Kasumi-1 (cell line): Measurements from ENCODE around the gene ABCB1.
"Not testable (repeated sequence)": the region's sequence is repeated elsewhere in the genome, so short reads cannot be mapped to it uniquely, and the experiment has no call there.

Experiments used
- DNase-seq, 2 experiments: peaks; one replicate each; lab custom pipeline; 2025; lab: John Stamatoyannopoulos, UW

The ABCB1 gene

GRCh38 chr7:87575521-87575920, 25.2 kb downstream of the ABCB1 start:
- no peak for DNase-seq

DNA sequence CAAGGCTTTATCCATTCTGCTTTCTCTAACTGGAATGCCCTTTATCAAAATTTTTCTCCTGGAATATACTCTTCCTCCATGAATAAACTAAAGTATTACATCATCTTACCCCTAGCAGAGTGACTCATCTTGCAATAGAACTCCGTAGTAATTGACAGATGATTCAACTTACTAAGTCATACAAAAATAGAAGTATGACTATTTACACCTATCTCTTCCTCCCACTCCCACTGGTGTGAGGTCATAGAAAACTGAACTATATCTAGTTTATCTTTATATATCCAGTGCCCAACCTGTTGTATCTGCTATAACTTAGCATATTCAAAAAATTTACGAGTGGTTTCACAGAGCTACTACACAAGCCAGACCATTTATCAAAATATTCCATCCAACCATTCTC, 26.1 kb downstream of the ABCB1 start:
- DNase-seq: peak in 1 of 2 experiments; percentile 6

- DNase-seq: not testable (repeated sequence)
These were observed 28.2 kb downstream of the ABCB1 start for GRCh38 chr7:87572513-87572912.

DNA sequence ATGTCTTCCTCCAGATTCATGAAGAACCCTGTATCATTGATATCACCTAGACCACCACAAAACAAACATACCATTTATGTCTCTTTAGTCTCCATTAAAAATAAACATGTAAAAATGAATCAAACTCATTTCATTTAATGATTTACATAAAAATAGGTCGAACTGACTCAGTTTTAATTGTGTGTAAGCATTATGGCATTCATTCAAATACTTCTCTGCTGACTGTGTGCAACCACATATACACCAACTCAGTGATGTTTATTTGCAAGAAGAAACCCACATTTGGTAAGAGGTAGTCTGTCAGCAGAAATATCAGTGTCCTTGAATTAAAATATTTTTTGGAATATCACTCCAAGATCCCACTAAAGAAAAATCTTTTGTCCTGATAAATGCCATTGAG, 30.5 kb downstream of the ABCB1 start:
- no peak for DNase-seq

DNA sequence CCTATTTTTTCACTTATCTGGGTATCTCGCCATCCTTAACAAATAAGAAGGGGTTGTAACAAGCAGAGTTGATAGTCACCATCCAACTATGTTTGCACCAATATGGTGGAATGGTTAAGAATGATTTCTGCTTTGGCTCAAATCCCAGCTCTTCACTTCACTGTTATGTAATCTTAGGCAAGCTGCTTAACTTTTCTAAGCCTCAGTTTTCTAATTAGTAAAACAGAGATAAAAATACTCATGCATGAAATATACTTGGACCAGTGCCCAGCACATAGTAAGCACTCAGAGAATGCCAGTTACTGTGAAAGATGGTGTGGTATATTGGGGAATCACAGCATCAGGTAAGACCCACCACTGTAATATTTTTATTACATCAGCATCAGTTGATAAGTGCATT, 33.6 kb downstream of the ABCB1 start:
- DNase-seq: no peak

DNA sequence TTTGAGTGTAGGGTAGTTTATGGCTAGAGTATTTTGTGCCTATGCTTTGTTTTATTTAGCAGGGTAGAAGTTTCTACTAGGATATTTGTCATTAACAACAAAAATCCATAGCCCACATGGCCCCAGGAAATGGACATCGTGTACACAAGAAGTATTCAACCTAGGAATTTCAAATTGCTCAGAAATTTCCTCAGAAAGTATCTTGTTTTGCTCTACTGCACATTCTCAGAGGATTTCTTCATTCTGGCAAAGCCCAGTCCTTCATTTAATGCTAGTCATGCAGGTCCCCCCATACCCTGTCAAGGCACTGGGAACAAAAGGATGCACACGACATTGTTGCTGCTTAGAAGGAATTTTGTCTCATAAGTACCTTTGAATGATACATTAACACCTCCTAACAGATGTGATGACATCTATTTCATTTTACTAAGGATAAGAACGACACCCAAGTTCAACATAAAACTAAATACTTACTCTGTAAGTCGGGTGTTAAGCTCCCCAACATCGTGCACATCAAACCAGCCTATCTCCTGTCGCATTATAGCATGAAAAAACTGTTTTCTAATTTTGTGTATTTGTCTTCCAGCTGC, 34.3 kb downstream of the ABCB1 start:
- no peak for DNase-seq

- DNase-seq: no peak
These were observed 34.8 kb downstream of the ABCB1 start for GRCh38 chr7:87565877-87566276.

DNA sequence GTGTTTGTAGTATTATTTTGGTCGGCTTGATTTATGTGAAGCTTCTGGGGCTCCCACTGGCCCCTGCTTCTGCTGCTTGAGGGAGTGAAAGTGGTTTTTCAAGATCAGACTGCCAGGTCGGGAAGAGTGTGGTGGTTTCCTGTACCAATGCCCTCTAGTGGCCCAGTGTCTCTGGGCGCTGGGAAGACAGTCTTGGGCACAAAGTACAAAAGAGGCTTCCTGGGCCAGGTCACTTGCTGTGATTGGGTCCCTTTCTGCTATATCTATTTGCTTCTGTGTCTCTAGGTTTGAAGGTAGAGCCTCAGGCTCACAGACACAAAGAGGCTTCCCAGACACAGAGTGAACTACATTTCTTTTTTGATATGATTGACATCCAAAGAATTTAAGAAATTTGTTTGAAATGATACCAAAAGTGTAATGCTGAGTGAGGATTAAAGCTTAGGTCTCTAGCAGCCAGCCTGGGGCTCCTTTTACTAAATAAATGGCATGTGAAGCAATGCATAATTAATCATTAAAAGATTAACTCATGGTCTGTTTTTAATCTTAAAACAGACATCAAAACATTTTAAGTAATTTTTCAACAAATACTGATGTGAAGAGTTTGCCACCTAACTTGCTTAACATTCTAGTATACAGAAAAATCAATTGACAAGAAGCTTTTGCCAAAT, 36.3 kb downstream of the ABCB1 start:
- peak; percentile 37 to 65 for DNase-seq

DNA sequence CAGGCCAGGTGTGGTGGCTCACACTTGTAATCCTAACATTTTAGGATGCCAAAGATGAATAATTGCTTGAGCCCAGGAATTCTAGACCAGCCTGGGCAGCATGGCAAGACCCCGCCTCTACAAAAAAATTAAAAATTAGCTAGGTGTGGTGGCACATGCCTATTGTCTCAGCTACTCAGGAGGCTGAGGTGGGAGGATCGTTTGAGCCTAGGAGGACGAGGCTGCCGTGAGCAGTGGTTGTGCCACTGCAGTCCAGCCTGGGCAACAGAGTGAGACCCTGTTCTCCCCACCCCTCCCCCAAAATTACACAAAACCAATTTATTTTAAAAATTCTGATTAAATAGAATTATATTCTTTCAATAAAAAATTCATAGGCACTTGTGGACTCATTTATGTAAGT, 39.0 kb downstream of the ABCB1 start:
- DNase-seq: no peak

DNA sequence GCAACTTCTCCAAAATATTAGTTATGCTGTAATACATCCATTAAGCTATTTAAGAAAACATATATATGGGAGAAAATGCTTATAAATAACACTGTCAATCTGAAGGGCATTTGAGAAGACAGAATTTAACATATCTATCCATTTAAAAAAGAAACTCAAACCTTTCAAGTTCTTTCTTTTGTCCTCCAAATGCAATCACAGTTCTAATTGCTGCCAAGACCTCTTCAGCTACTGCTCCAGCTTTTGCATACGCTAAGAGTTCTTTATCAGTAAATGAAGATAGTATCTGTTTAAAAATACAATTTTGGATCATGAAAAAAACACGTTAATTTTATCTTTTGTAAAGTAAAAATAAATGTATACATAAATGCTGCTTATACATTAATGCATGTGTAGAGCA, 39.6 kb downstream of the ABCB1 start:
- no peak for DNase-seq

- DNase-seq: no peak
These were observed 48.3 kb downstream of the ABCB1 start for GRCh38 chr7:87552351-87552900.

DNA sequence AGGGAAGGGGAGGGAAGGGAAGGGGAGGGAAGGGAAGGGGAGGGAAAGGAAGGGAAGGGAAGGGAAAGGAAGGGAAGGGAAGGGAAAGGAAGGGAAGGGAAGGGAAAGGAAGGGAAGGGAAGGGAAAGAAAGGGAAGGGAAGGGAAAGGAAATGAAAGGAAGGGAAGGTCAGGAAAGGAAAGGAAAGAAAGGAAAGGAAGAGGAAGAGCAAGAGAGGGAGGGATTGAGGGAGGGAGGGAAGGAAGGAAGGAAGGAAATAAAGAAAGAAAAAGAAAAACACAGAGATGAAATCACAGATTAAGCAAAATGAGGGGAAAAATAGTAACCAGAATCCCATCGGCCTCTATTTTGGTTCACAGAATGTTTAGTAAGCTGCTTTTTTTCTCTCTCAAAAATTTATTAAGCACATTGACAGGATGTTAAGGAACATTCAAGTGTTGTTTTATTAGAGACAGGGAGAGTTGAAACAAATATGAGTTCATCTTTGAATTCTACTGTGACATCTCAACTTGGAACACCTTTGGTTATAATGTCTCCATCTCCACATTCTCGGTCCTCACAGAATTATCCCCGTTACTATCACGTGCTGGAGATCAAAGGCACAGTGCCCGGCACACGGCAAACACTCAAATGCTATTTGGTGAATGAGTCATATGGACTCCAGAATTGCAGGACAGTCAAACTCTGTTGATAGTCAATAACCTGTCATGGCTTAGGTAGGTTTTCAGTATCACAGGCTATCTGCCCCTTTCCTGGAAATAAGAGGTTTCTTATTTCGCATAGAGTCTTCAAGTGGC, 52.4 kb downstream of the ABCB1 start:
- no peak for DNase-seq

DNA sequence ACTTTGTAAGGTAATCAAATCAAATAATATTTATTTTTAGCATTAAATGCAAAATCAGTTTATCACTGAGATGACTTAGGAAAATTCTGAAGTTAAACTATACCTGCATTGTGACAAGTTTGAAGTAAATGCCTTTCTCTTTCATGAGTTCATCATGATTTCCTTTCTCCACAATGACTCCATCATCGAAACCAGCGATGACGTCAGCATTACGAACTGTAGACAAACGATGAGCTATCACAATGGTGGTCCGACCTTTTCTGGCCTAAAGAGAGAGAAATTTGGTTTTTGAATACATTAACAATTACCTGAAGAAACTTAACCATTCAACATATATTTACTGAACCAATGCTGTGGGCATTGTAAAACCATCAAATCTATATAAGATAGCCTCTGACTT, 54.9 kb downstream of the ABCB1 start:
- DNase-seq: no peak

- DNase-seq: no peak
These were observed 57.1 kb downstream of the ABCB1 start for GRCh38 chr7:87543623-87544022.

- DNase-seq: no peak
These were observed 59.0 kb downstream of the ABCB1 start for GRCh38 chr7:87541648-87542047.

GRCh38 chr7:87538052-87538451, 62.6 kb downstream of the ABCB1 start:
- DNase-seq: no peak

GRCh38 chr7:87534072-87534471, 66.6 kb downstream of the ABCB1 start:
- no peak for DNase-seq

- DNase-seq: no peak
These were observed 70.6 kb downstream of the ABCB1 start for GRCh38 chr7:87530126-87530525.

GRCh38 chr7:87528730-87529129, 72.0 kb downstream of the ABCB1 start:
- DNase-seq: no peak

- DNase-seq: no peak
These were observed 81.9 kb downstream of the ABCB1 start for GRCh38 chr7:87518735-87519134.

- no peak for DNase-seq
These were observed 82.8 kb downstream of the ABCB1 start for GRCh38 chr7:87517891-87518290.

DNA sequence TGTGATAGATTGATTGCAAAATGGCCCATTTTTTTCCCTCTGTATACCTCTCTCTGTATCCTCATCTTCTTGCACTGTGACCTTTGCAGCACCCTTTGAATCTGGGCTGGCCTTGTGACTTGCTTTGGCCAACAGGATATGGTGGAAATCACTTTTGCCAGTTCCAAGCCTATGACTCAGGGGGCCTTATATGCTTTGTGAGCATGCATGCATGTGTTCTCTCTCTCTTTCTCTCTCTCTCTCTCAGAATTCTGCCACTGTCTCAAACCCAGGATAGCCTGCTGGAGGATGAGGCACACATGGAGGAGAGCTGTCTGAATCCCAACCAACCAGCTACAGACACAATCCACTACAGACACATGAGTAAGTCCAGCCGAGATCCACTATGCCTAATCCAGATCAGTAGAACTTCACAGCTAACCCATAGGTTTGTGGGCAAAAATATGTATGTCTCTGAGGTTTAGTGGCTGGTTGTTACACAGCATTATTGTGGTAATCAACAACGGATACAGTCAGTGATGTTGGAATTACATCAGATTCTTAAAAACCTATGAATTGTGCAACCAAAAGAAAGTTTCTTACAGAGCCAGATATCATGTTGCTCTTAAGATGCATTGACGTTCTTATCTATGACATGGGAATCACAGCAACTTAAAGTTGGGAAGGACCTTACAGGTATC, 83.4 kb downstream of the ABCB1 start:
- DNase-seq: no peak
